HG03565 (cell line): ENCODE measurements around the gene OTOGL.

Experiments
- ATAC-seq: cut with Tn5 transposase; IDR thresholded peaks from one replicate; pipeline ENCODE4 v1.9.1; 2021; ENCODE audit warnings: mild to moderate bottlenecking, moderate library complexity; ENCODE audit not compliant: unreplicated experiment

OTOGL gene

DNA sequence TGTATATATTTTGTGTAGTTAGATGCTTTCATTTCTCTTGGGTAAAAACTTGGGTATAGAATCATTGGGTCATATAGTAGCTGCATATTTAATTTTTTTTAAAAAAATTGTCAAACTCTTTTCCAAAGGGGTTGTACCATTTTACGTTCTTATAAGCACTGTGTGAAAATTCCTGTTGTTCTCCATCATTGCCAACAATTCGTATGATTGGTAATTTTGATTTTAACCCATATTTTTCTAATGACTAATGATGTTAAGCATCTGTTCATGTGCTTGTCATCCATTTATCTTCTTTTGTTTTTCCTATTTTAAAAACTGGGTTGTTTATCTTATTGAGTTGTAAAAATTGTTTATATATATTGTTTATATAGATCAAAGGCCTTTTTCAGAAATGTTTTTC, 77.4 kb downstream of the OTOGL start:
- no peak for ATAC-seq

DNA sequence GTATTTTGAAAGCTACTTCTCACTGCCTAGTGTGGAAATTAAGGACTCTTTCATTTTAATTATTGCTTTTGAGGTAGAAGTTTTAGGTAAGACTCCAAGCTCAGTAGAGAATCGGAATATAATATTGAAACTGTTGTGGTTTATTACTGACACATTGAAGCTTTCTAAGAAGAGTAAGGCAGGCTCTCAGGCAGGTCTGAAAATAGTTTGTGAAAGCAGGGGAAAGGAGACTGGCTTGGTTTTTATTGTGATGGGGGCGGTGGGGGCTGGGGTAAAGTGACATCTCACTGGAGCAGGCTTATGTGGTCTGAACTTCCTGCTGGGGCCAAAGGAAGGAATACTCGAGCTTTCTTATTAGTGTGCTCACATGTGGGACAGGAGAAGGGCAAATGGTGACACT, 79.5 kb downstream of the OTOGL start:
- ATAC-seq: peak; percentile 90

DNA sequence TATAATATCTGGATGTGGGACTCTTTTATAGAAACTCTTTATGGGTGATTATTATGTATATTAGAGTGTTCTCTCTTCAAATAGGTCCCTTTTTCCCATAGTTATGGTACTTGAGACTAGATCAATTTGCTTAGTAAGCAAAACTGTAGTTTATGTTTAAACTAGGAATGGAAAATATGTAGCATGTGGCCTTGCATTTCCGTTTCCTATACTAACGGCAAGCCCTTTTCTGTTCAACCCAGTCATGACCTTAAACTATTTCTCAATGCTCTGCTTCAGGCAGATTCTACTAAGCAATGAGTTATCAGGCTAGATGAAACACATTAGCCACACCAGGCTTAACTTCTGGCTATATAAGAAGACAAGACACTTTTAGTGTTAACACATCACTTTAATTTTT, 84.6 kb downstream of the OTOGL start:
- ATAC-seq: no peak

DNA sequence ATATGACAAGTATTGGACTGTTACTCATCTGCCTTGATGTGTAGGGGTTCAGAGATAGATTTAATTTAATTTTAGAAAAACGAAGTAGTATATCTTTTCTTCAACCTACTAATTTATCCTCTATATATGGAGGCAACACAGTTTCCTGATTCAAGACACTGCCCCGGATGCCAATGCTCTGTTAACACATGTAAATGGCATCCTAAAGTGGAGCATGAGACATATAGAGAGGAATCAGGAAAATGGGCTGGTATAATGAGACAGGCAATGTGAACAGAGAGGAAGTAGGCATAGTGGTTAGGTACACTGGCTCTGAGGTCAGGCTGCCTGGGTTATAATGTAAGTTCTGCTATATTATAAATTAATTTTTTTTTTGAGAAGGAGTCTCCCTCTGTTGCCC, 85.6 kb downstream of the OTOGL start:
- no peak for ATAC-seq

DNA sequence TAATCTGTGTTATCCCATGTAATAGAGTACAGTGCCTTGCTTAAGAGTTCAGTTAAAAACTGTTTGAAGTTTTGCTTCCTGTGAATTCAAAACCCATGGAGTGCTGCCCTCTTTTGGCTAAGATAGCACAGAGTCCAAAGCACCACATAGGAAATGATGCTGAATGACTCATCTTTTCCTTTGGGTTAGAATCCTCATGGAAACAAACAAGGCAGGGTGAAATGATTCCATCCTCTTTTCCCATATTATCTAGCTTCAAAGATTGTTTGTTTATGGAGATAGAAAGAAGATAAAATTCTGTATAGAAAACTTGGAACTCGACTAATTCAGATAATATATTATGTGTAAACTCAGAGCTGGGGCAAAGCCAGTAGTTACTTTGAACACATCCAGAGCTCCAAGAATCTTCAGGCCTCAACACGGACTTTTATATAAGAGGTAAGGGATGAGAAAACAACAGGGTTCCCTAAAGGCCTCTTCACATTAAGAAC, 87.4 kb downstream of the OTOGL start:
- ATAC-seq: peak; percentile 53

DNA sequence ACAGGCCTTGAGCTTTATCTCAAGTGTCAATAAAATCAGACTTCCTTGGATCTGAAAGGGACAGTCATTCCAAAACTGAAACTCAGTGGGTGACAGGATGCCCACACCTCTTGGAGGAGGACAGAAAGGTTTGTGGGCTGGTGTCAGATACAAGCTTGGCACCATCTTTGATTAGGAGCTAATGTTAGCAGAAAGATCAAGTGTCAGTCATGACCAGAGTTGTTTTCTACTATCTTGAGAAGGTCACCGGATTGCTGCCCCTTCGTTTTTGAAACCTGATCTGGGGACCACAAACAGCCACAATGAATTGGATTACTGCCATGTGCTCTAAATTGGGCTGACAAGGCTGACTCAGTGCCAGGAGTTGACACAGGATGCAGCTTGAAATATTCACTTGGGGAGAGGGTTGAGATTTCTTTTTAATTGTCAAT, 88.3 kb downstream of the OTOGL start:
- peak; percentile 35 for ATAC-seq

DNA sequence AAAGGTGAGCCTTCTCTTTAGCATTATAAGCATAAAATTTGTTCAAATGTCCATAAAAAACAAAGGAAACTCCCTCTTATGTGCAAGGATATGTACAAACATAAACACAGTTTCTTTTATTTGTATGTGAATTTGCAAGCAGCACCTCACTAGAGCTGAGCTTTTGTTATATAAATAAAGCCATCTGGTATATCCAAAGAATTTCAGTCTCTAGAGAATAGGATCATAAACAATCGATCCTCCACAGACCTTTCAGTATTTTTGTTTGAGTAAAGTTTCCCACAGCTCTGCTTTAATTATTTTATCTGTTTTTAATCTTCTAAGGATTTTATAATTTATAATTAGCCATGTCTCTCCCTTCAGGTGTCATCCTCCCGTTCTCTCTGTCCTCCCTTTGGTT, 89.2 kb downstream of the OTOGL start:
- ATAC-seq: no peak

DNA sequence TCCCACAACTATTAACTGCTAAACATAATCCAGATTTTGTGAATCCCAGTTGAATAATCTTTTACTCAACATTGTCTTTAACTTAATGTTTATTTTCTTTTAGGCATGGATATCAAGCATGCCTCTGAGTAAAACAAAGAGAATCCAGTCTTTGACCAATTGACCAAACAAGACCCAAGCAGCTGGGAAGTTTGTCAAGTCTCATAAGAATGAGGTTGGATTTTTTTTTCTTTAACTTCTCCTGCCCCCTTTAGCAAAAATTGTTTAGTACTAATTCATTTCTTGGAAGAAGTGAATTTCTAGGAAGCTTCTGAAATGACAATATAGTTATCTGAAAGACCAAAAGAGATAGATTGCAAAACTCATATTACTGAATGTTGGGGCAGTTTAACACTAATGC, 89.9 kb downstream of the OTOGL start:
- ATAC-seq: no peak

DNA sequence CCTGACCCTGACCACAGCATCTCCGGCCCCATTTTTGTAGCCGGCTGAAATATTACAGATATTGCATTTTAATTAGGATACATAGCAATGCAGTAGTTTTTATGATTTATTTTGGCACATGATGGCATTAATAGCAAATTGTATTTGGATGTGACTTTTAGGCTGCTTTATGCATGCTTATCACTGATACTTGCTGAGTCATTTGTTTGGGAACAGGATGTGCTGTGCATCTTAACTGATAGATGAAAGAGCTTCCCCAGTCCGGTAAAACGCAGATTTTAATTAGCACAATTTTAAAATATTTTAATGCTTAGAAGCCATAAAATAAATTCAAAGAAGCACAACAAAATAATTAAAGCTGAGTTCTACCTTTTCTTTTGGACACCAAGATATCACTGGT, 90.7 kb downstream of the OTOGL start:
- ATAC-seq: no peak

DNA sequence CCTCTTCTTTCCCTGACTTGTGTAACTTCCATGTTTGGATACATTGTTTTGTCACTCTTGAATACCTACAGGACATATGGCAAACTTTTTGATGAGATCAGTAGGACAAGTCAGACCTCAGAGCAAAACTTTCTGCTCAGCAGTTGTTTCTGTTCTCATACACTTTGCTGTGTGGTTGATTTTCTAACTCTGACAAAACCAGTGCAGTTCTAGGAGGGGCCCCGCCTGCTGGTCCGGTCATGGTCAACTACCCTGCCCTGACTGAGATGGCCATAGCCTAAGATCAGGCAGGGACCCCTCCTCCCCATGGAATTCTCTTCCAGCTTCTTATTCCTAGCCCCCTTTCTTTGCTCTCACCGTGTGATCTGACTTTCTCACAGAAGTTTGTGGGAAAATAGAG, 92.8 kb downstream of the OTOGL start:
- ATAC-seq: no peak

DNA sequence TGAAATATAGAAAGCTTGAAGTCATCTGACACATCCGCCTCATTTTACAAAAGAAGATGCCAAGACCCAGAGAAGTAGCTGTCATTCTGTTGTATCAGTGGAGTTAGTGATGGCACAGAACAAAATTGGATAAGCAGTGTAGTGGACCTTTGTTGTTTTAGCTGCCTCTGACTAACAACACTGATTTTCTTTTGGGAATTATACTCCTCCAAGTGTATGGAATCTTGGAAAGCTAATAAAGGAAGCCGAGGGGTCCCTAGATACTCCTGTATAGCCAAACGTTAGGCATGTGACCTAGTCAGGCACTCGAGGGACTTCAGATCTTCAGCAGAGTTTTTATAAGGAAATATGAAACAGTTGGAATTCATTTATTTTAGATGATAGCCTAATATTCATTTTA, 94.5 kb downstream of the OTOGL start:
- no peak for ATAC-seq

DNA sequence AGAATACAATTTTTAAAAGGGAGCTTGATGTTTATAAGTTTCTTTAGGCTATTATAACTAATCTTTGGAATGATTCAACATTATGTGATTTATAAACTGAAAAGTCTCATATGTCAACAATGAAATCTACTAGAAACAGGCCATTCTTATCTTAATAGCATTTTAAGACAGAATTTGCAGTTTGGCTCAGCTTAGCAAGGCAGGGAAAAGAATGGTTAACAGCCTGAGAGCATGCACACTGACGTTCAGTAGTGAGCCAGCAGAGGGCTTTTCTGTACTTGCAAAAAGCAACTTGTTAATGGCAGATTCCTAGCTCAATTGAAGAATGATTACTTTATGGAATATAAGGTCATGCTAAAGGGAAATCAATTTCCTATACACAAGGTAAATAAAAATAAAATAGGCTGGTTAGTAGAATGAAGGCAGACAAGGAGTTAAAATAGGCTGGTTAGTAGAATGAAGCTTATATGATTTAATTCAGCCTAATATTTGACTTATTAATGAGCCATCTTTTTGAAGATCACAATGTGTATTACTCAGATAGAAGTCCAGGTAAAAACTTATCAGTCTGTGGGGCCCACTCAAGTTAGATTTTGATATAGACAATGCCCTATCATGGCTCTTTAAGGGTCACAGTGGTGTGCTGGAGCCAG, 95.9 kb downstream of the OTOGL start:
- ATAC-seq: no peak

DNA sequence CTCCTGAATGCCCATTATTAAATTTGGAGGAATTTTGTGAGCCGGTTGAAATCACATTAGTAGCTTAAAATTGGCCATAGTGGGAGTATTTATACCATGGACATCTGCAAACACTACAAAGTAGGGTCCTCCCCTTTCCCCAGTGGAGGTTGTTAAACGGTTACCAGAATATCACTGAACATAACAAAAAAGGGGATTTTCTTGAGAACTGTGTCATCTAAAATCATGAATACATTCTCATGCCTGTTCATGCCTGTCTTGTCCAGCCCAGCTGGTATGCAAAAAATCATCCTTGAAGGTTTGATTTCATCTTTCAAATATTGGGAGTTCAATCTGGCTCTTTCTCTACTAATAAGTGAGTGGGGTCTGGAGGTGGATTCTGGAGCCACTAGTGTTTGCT, 96.4 kb downstream of the OTOGL start:
- ATAC-seq: no peak

DNA sequence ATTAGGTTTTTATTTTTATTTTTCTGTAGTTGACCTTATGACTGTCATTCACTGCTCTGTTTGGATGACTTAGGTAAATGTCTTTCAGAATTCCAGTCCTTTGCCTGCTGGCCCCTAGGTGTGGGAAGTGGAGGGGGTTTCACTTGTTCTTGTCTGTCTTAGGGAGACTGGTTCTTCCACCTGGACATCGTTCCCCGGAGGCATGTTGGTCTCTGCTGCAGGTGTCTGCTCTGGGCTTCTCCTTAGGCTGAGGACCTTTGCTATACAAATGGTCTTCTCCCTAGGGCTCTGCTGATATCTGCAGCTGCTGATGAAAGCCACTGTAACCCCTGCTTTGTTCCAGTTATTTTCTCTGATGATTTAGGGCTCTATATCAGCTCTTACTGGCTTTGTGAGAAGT, 97.1 kb downstream of the OTOGL start:
- ATAC-seq: no peak

DNA sequence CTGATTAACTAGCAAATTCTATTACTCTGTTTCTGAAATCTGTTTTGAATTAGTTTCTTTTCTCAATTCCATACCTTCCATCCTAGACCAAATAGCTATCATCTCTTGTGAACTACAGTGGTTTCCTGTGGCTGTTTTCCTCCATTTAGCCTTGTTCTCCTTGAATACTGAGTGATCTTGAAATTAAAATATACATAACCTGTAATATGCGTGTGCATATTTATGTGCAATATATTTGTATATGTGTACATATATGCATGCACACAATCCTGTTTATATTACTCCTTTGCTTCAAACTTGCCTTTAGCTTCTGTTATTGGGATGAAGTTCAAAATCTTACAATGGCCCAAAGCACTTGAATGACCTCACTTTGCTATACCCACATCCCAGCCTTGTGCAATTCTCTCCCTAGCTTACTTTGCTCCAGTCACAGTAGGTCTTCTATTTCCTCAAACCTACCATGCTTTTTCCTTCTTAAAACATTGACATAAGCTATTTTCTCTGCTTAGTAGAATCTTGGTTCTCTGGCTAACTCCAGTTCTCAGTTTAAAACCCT, 99.5 kb downstream of the OTOGL start:
- ATAC-seq: no peak

DNA sequence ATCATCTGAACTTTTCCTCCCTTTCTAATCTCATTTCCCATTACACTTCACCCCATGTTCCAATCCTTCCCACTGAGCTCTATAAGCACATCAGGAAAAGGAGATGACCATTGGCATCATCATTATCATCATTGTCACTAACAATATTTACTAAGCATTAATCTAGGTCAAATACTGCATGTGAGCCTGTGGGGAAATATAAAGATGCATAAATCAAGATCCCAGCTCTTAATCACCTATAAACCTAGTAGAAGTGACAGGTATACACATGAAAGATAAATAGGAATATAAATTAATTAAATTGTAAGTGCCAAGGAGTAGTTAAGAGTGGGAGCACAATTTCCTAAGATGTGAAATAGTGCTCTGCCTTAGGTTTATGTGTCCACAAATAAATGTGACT, 100.6 kb downstream of the OTOGL start:
- ATAC-seq: no peak

DNA sequence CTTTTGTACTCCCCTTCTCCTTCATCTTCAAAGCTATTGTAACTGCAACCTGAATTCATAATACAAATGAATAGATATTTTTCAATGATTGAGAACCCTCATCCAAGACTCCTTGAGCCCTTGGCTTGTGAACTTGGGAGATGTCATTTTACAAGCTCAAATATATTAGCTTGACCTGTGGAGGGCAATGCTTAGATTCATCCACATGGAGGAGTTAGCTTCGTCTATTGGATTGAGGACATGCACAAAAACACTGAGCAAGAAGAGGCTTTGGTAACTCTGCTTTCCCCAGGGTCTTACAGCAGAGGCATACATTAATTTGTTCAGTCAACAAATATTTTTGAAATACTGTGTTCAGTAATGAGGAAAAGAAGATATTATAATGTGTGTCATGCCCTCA, 101.1 kb downstream of the OTOGL start:
- no peak for ATAC-seq

DNA sequence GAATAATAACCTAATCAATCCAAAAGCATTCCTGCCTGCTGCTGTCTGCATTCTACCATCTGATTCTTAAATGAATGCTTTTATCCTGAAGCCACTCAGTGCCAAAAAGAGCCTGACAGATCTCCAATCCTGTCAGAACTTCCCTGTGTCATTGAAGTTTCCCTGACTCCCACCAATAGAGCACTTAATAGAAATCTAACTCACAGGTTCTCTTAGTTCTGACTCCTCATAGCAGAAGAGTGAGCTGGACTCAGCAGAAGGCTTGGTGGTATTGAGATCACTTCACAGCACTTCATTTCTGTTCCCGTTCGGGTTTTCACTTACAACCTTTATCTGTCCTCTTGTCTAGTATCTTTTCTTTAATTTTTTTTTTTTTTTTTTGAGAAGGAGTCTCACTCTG, 102.6 kb downstream of the OTOGL start:
- ATAC-seq: no peak

DNA sequence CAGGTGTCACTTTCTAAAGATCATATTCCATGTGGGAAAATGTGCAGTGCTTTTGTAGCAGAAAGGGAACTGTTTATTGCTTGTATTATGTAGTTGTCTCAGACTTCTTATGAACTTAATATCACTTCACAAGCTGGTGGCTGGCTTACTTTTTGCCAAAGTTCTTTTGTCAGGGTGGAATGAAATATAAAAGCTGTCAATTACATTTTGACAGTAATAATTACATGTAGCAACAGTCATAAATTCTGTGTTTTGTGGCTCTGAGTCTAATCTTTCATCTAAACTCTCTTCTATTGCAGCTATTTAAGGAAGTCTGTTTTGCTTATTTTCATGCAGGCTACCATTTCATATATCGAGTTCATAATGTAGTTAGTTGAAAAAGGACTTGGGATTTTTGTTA, 106.6 kb downstream of the OTOGL start:
- no peak for ATAC-seq

DNA sequence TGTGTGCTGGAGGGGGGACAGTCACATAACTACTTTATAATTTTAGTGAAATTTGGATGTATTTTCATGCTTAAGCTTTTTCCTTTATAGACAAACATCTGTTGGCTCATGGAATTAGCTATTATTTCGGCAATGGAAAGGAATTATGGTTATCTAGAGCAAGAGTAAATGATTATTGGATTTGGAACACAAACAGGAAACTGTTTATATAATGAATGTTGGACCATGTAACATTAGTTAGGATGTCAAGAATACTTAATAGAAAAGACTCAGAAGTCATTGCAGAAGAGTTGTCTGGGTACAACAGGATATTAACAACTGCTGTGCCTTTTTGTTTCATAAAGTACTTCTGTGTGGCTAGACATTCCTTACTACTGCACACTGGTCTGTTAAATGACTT, 108.7 kb downstream of the OTOGL start:
- no peak for ATAC-seq

DNA sequence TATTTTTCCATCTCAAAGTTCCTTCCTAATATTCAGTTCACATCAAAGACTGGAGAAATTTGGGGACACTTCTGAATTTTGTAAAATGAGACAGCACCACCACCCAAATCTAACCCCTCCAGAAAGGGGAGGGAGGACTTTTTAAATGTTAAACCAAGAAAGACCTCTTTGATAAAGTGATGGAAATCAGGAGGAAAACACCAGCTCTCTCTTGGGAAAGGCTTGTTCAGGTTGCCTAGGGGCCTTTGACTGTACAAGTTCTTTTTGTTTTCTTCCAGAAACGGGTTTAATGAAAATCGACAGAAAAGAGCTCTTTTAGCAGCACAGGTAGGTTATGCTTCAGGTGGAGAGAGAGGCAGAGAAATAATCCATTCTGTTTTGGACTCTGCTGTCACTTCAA, 112.3 kb downstream of the OTOGL start:
- no peak for ATAC-seq

DNA sequence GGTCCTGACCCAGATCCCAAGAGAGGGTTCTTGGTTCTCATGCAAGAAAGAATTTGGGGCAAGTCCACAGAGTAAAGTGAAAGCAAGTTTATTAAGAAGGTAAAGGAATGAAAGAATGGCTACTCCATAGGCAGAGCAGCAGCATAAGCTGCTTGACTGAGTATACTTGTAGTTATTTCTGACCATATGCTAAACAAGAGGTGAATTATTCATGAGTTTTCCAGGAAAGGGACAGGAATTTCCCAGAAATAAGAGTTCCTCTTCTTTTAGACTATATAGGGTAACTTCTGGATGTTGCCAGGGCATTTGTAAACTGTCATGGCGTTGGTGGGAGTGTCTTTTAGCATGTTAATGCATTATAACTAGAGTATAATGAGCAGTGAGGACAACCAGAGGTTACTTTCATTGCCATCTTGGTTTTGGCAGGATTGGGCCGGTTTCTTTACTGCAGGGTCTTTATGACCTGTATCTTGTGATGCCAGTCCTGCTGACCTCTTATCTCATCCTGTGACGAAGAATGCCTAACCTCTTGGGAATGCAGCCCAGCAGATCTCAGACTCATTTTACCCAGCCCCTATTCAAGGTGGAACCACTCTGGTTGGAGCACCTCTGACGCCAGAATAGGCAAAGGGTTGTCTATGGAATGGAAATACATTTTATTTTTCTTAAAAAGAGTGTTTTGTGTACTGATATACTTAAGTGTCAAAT, 113.8 kb downstream of the OTOGL start:
- ATAC-seq: no peak
